ENCODE measurements around the gene OASL. TPM values are rescaled to one million over a fixed set of nuclear protein-coding genes. Genes with fewer than 3 reads are reported as not detected.

OASL gene
- total RNA-seq, 1 donor from 2014 or later, result 0.98 TPM

- no peak for TF ChIP-seq POLR2A (IDR thresholded peaks at IDR 0.05)
- TF ChIP-seq, protein P1, sequence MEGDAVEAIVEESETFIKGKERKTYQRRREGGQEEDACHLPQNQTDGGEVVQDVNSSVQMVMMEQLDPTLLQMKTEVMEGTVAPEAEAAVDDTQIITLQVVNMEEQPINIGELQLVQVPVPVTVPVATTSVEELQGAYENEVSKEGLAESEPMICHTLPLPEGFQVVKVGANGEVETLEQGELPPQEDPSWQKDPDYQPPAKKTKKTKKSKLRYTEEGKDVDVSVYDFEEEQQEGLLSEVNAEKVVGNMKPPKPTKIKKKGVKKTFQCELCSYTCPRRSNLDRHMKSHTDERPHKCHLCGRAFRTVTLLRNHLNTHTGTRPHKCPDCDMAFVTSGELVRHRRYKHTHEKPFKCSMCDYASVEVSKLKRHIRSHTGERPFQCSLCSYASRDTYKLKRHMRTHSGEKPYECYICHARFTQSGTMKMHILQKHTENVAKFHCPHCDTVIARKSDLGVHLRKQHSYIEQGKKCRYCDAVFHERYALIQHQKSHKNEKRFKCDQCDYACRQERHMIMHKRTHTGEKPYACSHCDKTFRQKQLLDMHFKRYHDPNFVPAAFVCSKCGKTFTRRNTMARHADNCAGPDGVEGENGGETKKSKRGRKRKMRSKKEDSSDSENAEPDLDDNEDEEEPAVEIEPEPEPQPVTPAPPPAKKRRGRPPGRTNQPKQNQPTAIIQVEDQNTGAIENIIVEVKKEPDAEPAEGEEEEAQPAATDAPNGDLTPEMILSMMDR (IDR thresholded peaks at IDR 0.05), result no peak
- no peak for TF ChIP-seq POLR2AphosphoS5 (IDR thresholded peaks at IDR 0.05; ENCODE audit: insufficient read depth in 1 of 2, low read depth in 1 of 2)
- intact Hi-C loops (cut with DNase I), result no loop called here
- H3K4me3 ChIP-seq, result no peak overlapping the region
- DNase-seq (ENCODE audit: extremely low spot score in 2 of 2), result no peak
- no peak overlapping the region for H3K27ac ChIP-seq
- H3K9me3 ChIP-seq, result no peaks in the 10 kb centered on the region
- H3K4me1 ChIP-seq, result no peaks in the 10 kb centered on the region
- H3K36me3 ChIP-seq, result no peaks in the 10 kb centered on the region
- H3K27me3 ChIP-seq, result no peaks in the 10 kb centered on the region
Measured at GRCh38 chr12:120977531-120978295, 61.3 kb downstream of the OASL start.

- DNase-seq (ENCODE audit: extremely low spot score in 2 of 2), result no peak
- Histone ChIP-seq H3K27ac (no peak overlapping the region), H3K27me3 (no peaks in the 10 kb centered on the region), H3K9me3 (no peaks in the 10 kb centered on the region), H3K4me3 (no peak overlapping the region), H3K4me1 (peaks cover 7% of the 10 kb centered on the region), H3K36me3 (no peaks in the 10 kb centered on the region)
- TF ChIP-seq POLR2A (IDR thresholded peaks at IDR 0.05) (no peak), POLR2AphosphoS5 (IDR thresholded peaks at IDR 0.05; ENCODE audit: insufficient read depth in 1 of 2, low read depth in 1 of 2) (no peak)
- TF ChIP-seq, protein P1 (IDR thresholded peaks at IDR 0.05), result no peak
- intact Hi-C loops (cut with DNase I), result loop anchor here (5.0 kb wide), 1 partner anchor 386 kb away; no protein-coding TSS in a partner anchor
Measured at GRCh38 chr12:120972870-120973543, 66.0 kb downstream of the OASL start.

GRCh38 chr12:120971299-120972180, 67.5 kb downstream of the OASL start:
- Histone ChIP-seq H3K4me3 (no peak overlapping the region), H3K36me3 (no peaks in the 10 kb centered on the region), H3K27me3 (no peaks in the 10 kb centered on the region), H3K4me1 (peaks cover 7% of the 10 kb centered on the region), H3K9me3 (no peaks in the 10 kb centered on the region), H3K27ac (no peak overlapping the region)
- TF ChIP-seq POLR2AphosphoS5 (IDR thresholded peaks at IDR 0.05; ENCODE audit: insufficient read depth in 1 of 2, low read depth in 1 of 2) (peak in 1 of 2 donors; percentile 56), POLR2A (IDR thresholded peaks at IDR 0.05) (no peak)
- TF ChIP-seq, protein P1 (IDR thresholded peaks at IDR 0.05), result peak; percentile 65 to 70 (median 70)
- intact Hi-C loops (cut with DNase I), result loop anchor here (5.0 kb wide), 1 partner anchor 384 kb away; no protein-coding TSS in a partner anchor
- DNase-seq (ENCODE audit: extremely low spot score in 2 of 2), result no peak

GRCh38 chr12:120970310-120970709, 68.7 kb downstream of the OASL start:
- Histone ChIP-seq H3K4me3 (no peak overlapping the region), H3K9me3 (no peaks in the 10 kb centered on the region), H3K4me1 (peaks cover 7% of the 10 kb centered on the region), H3K36me3 (no peaks in the 10 kb centered on the region), H3K27ac (no peak overlapping the region), H3K27me3 (no peaks in the 10 kb centered on the region)
- TF ChIP-seq POLR2A (IDR thresholded peaks at IDR 0.05), result no peak
- TF ChIP-seq, protein P1 (IDR thresholded peaks at IDR 0.05), result no peak
- no peak for TF ChIP-seq POLR2AphosphoS5 (IDR thresholded peaks at IDR 0.05; ENCODE audit: insufficient read depth in 1 of 2, low read depth in 1 of 2)
- DNase-seq (ENCODE audit: extremely low spot score in 2 of 2), result no peak
- intact Hi-C loops (cut with DNase I), result loop anchor here (5.0 kb wide), 1 partner anchor 383 kb away; no protein-coding TSS in a partner anchor

Small RNA genes within 50 kb of the gene (small RNA-seq; reads per million reads assigned to genes)
- not detected for gene AC079602.2

Other genes with a start within 250 kb of the OASL start
- 48.9 TPM for gene SPPL3, start 134.9 kb downstream of the OASL start, total RNA-seq
- gene HNF1A, start 60.7 kb downstream of the OASL start, total RNA-seq, result not detected
- gene C12orf43, start 22.8 kb downstream of the OASL start, total RNA-seq, result 7.4 TPM
- gene P2RX7, start 93.6 kb upstream of the OASL start, total RNA-seq, result 8.6 TPM
- 26.5 TPM for gene P2RX4, start 170.9 kb upstream of the OASL start, total RNA-seq